Fibroblast of lung (primary cell): ENCODE measurements around the gene WSB1.

Experiments
- EZH2 ChIP-seq: IDR thresholded peaks from 2 replicates; pipeline ENCODE4 v1.5.1; 2012; ENCODE audit warnings: low read length, control low read depth, mild to moderate bottlenecking; ENCODE audit errors: missing control alignments
- TF ChIP-seq, protein P1 (sequence below), 2 donors: IDR thresholded peaks in 1 of 2; conservative IDR thresholded peaks in 1 of 2; 1 replicate in 1 of 2; 2 replicates in 1 of 2; pipeline ENCODE4 v1.5.1; 2011 to 2012; ENCODE audit warnings: low read length in 2 of 2, control low read depth in 1 of 2, inconsistent platforms in 1 of 2, low read depth in 1 of 2, mild to moderate bottlenecking in 1 of 2

DNA sequence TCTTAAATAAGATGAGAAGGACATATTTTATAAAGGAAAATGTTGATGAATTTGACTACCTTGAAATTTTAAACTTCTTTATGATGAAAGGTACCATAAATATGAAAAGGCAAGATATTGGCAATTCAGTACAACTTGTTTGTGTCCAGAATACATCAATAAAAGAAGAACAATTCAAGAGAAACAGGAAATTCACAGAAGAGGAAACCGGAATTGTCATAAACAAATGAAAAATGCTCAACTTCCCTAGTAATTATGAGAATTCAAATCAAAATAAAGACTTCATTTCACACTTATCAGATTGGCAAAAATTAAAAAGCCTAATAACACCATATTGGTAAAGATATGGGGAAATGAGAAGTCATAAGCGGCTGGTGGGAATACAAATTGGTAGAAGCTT, 54.3 kb downstream of the WSB1 start:
- TF ChIP-seq, protein P1, sequence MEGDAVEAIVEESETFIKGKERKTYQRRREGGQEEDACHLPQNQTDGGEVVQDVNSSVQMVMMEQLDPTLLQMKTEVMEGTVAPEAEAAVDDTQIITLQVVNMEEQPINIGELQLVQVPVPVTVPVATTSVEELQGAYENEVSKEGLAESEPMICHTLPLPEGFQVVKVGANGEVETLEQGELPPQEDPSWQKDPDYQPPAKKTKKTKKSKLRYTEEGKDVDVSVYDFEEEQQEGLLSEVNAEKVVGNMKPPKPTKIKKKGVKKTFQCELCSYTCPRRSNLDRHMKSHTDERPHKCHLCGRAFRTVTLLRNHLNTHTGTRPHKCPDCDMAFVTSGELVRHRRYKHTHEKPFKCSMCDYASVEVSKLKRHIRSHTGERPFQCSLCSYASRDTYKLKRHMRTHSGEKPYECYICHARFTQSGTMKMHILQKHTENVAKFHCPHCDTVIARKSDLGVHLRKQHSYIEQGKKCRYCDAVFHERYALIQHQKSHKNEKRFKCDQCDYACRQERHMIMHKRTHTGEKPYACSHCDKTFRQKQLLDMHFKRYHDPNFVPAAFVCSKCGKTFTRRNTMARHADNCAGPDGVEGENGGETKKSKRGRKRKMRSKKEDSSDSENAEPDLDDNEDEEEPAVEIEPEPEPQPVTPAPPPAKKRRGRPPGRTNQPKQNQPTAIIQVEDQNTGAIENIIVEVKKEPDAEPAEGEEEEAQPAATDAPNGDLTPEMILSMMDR (conservative IDR thresholded peaks at IDR 0.05 in 1 of 2, IDR thresholded peaks at IDR 0.05 in 1 of 2; ENCODE audit: low read depth in 1 of 2, low read length in 2 of 2): no peak
- TF ChIP-seq EZH2: no peak
